HG03469 (cell line): Measurements from ENCODE around the gene GAK.
"Not testable (repeated sequence)": the region's sequence is repeated elsewhere in the genome, so short reads cannot be mapped to it uniquely, and the experiment has no call there.

Experiments used
- ATAC-seq: cut with Tn5 transposase; IDR thresholded peaks from one replicate; pipeline ENCODE4 v1.9.1; 2021; ENCODE audit warnings: mild to moderate bottlenecking, moderate library complexity, moderate number of reproducible peaks; ENCODE audit not compliant: unreplicated experiment

Gene GAK

DNA sequence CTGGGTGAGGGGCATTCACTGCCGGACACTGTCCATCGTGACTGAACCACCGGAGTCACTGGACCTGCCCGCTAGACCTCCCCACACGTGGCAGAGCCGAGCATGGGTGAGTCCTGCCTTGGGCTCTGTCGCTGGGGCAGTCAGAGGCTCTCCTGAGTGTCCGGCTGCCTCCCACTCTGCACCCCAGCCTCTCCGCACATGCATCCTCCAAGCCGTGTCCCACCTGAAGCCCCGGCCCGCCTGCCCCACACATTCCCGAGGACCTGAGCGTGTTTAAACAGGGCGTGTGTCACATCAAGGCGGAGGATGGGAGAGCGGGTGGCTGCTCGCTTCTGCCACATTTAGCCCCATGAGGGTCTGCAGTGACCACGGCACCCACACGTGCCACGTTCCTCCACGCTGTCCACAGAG, 110.9 kb downstream of the GAK start:
- no peak for ATAC-seq

- ATAC-seq, result no peak
These were observed 111.6 kb downstream of the GAK start for GRCh38 chr4:820230-821172.

DNA sequence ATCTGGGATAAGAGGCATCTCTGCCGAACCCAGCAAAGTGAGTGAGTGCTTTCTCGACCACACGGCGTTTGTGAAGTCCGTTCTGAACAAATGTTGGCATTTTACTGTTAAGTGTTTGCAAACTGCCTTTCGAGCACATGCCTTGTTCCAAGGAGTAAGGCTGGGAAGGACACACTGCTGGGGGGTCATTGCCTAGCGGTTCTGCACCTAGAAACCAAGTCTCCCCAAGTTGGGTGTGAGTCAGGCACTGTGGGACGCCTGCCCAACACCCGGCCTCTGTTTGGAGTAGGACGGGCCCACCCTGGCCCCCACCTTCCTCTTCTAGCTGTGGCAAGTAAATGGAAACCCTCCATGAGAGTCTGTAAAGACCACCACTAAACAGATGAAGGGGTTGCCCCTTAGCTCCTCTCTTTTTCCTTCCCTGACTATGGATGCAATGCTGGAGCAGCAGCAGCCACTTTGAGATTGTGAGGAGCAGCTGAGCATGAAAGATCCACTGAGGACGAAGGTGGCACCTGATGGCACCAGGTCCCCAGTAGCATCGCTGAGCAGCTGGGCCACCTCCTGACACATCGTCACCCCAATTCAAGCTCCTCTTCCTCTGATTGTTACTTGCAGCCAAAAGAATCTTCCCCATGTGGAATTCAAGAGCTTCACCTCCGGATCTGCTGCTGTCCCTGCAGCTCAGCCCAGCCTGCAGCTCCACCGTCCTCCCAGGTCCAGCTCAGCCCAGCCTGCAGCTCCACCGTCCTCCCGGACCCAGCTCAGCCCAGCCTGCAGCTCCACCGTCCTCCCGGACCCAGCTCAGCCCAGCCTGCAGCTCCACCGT, 112.5 kb downstream of the GAK start:
- no peak for ATAC-seq

GRCh38 chr4:818106-818921, 113.8 kb downstream of the GAK start:
- ATAC-seq, result no peak

DNA sequence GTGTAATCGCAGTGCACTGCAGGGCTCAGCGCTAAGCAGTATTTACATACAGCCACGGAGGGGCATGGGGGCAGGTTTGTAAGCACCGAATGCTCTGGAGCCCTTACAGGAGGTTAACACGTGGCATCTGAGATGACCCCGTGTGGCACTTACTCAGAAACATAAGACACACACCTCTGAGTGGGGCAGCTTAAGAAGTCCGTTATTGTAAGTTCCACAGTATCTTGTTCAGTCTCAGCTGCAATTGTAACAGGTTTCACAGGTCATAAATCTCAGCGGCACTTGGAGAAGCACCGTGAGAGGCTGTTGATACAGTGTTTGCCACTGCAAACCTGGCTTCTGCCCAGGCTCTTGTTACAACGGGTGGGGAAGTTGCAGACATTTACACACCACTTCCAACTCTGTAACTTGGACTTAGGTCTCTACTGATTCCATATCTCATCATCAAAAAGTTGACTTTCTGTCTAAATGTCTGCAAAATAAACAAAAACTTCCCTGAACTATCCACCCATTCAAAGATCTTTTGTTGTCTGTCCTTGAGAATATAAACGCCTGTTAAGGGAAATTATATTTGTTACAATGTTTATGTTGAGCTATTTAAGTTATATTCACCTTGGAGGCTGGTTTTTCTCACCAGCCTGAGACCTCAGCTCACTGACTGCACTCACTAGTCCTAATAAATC, 116.5 kb downstream of the GAK start:
- ATAC-seq, result no peak

DNA sequence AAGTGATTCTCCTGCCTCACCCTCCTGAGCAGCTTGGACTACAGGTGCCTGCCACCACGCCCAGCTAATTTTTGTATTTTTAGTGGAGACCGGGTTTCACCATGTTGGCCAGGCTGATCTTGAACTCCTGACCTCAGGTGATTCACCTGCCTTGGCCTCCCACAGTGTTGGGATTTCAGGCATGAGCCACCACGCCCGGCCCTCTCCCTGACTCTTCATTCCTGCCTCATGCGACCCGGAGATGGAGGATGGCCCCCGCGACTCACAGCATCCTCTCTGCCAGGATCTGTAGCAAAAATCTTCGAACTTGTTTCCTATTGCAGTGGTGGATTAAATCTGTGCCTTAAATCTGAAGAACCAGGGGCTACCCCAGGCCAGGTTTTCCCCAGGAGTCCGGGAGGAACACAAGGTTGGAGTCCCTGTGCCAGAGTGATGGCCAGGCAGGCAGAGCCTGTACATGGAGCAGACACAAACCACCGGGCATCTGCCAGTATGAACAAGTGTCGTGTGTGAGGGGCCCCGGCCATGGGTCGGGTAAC, 117.7 kb downstream of the GAK start:
- ATAC-seq, result no peak

GRCh38 chr4:813900-814299, 118.2 kb downstream of the GAK start:
- no peak for ATAC-seq

DNA sequence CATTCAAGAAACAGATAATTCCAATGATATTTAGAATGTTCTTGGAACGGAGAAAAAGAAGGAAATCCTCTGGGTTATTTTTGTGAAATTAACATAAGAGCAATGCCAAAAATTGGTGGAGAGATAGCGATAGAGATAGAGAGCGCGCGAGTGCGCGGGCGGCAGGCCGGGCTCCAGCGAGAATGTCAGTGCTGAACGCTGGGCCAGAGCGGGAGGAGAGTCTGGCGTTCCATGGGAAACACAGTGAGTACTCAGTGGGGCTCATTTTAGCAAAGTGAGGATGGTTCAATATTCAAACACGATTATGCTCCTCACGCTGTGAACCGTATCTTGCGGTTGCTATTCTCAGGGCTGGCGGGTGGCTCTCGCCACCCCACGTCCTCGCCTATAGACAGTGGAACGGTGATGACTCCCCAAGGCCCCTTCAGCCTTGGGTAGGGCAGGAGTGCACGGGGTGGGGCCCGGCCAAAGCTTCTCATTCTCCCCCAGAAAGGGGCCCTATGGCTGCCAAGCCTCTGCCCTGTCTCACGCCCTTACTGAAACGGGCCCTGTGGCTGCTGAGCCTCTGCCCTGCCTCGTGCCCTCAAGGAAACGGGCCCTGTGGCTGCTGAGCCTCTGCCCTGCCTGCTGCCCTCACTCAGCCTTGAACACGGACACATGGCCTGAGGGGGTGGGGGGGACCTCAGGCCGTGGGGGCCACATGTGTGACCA, 123.1 kb downstream of the GAK start:
- no peak for ATAC-seq

GRCh38 chr4:807792-808191, 124.3 kb downstream of the GAK start:
- ATAC-seq, result no peak

DNA sequence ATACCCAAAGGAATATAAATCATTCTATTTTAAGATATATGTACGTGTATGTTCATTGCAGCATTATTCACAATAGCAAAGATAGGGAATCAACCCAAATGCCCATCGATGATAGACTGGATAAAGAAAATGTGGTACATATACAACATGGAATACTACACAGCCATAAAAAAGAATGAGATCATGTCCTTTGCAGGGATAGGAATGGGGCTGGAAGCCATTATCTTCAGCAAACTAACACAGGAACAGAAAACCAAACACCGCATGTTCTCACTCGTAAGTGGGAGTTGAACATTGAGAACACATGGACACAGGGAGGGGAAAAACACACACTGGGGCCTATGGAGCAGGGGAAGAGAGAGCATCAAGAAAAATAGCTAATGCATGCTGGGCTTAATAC, 125.1 kb downstream of the GAK start:
- ATAC-seq, result not testable (repeated sequence)

DNA sequence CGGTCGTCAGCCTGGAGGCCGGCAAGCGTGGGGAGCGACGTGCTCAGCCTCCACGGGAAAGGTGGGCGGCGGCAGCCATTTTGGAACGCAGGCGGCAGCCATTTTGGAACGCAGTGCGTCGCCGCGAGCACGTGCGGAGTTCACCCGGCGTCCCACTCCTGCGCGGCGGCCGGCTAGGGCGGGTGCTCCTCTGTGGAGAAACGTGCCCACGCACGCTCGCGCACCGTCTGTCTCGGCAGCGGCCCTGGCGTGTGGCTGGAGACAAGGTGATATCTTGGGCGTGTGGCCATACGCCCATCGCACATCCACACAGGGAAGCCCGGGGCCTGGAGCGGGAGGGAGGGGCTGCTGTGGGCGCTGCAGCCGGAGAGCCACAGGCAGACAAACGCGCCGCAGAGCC, 127.3 kb downstream of the GAK start:
- ATAC-seq, result no peak

DNA sequence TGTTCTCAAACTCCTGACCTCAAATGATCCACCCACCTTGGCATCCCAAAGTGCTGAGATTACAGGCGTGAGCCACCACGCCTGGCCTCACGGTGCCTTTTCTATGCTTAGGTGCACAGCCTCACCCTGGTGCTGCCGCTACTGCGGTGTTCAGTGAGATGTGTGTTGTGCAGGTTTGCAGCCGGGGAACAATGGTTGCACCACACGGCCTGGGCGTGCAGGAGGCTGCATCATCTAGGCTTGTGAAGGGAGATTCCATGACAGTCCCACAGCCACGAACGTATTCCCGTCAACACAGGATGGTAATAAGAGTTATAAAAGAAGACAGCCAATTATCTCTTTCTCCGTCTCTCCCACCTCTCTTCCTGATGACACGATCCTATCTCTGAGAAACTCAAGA, 128.2 kb downstream of the GAK start:
- ATAC-seq, result no peak

GRCh38 chr4:801436-802124, 130.5 kb downstream of the GAK start:
- ATAC-seq, result no peak
